IgD-negative memory B cell (primary cell): ENCODE measurements around the gene NEURL3. TPM values are rescaled to one million over a fixed set of nuclear protein-coding genes. Genes with fewer than 3 reads are reported as not detected.
"Not testable (repeated sequence)": the region's sequence is repeated elsewhere in the genome, so short reads cannot be mapped to it uniquely, and the experiment has no call there.

ENCODE experiments used
- H3K27ac Mint-ChIP-seq, 3 donors: one replicate each; pipeline ENCODE4 v1.8.0; 2020 to 2022; ENCODE audit warnings: mild to moderate bottlenecking in 3 of 3, mixed read lengths in 3 of 3, moderate library complexity in 1 of 3
- H3K27me3 Mint-ChIP-seq: one replicate; pipeline ENCODE4 v1.8.0; 2021; ENCODE audit warnings: mixed read lengths
- H3K36me3 Mint-ChIP-seq: one replicate; pipeline ENCODE4 v1.8.0; 2020; ENCODE audit warnings: mild to moderate bottlenecking, mixed read lengths
- H3K4me1 Mint-ChIP-seq, 3 donors: one replicate each; pipeline ENCODE4 v1.8.0; 2020 to 2022; ENCODE audit warnings: mixed read lengths in 3 of 3, mild to moderate bottlenecking in 1 of 3
- H3K4me3 Mint-ChIP-seq, 4 donors: one replicate each; pipeline ENCODE4 v1.8.0; 2020 to 2022; ENCODE audit warnings: mild to moderate bottlenecking in 4 of 4, mixed read lengths in 4 of 4, moderate library complexity in 3 of 4
- H3K9me3 Mint-ChIP-seq, 3 donors: one replicate each; pipeline ENCODE4 v1.8.0; 2020 to 2021; ENCODE audit warnings: mixed read lengths in 3 of 3, mild to moderate bottlenecking in 1 of 3
- polyA plus RNA-seq: library from polyadenylated mRNA; unstranded; fragments of 300-500 nt; fragmentation: Illumina TruSeq; gene quantifications from one replicate; pipeline ENCODE4 v1.2.3, GENCODE V29; 2021

The NEURL3 gene
- polyA plus RNA-seq, 1 donor from 2014 or later = not detected

DNA sequence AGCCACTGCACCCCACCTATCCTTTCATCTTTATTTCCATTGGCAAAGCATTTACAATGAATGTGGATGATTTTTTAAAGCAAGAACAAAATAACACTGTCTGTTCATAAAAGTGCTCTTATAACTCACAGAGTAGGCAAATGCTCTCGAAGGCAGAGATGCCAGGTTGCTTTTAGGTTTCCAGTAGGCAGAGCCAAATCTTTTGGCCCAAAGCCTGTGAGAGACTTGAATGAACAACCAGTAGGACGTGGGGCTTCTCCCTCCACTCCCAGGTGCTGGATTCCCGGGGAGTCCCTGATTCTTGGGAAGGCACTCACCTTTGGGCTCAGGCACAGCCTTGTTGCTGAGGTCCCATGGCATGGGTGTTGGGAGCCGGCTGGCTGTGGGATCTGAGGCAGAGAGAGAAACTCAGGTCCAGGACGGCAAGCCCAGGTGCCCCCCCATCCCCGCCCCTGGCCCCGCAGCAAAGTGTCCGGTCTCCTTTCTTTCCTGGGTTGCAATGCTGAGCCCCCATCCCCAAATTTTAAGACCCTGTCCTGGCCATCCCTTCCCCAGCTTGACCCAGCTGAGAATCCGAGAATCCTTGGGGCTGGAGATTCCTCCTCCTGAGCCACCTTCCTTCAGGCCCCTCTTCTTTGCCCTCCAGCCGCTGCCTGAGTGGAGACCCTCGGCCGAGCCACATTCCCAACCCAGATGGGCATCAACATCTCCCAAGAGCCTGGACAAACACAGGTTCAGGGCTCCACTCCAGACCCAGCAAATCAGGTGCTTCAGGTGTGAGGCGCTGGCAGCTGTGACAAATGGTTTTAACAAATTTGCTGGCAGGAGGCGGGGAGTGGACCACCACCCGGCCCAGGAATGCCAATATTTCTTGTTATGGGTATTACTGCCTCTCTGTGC, 5.8 kb downstream of the NEURL3 start:
- peaks cover 7% of the 10 kb centered on the region for H3K27me3 Mint-ChIP-seq
- no peak overlapping the region for H3K4me3 Mint-ChIP-seq
- peaks cover 0 to 13% (median 6%) of the 10 kb centered on the region in 3 donors for H3K9me3 Mint-ChIP-seq
- peaks cover 1% of the 10 kb centered on the region for H3K36me3 Mint-ChIP-seq
- no peak overlapping the region for H3K27ac Mint-ChIP-seq
- H3K4me1 Mint-ChIP-seq = peaks cover 0 to 14% (median 8%) of the 10 kb centered on the region in 3 donors

DNA sequence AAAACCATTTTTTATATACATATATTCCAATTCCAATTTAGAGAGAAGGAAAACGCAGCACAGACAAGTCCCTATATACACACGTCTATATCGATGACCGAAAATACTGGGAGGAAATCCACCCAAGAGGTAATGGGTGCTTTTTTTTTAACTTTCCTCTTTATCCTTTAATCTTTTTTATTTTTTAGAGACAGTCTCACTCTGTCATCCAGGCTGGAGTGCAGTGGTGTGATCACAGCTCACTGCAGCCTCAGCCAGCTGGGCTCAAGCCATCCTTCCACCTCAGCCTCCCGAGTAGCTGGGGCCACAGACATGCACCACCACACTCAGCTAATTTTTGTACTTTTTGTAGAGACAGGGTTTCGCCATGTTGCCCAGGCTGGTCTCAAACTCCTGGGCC, 6.5 kb downstream of the NEURL3 start:
- H3K36me3 Mint-ChIP-seq, H3K4me3 Mint-ChIP-seq, H3K27me3 Mint-ChIP-seq: not testable (repeated sequence)
- H3K27ac Mint-ChIP-seq = peak overlapping the region in 1 of 3 donors; percentile 39
- H3K4me1 Mint-ChIP-seq = peaks cover 0 to 14% (median 8%) of the 10 kb centered on the region in 3 donors
- peaks cover 0 to 15% (median 7%) of the 10 kb centered on the region in 3 donors for H3K9me3 Mint-ChIP-seq

DNA sequence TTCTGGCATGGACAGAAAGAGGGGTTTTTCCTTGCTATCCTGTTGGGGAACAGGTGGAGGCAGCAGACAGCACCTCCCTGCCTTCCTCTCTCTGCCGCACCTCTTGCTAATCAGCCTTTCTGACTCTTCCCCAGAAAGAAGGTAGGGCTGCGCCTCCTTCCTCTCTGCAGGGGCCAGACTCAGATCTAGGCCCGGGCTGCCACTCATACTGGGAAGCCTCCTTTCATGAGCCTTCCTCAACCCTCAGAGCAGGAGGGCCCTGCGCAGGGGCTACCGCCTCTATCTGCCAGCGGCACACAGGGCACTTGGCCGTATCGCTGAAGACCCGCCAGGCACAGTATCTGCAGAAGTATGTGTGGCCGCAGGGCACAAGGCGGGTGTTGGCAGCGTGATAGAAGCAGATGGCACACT, 7.1 kb downstream of the NEURL3 start:
- peaks cover 7% of the 10 kb centered on the region for H3K27me3 Mint-ChIP-seq
- H3K4me1 Mint-ChIP-seq = peaks cover 0 to 12% (median 8%) of the 10 kb centered on the region in 3 donors
- no peak overlapping the region for H3K27ac Mint-ChIP-seq
- H3K9me3 Mint-ChIP-seq = peaks cover 0 to 15% (median 7%) of the 10 kb centered on the region in 3 donors
- no peak overlapping the region for H3K4me3 Mint-ChIP-seq
- H3K36me3 Mint-ChIP-seq = peaks cover 1% of the 10 kb centered on the region

DNA sequence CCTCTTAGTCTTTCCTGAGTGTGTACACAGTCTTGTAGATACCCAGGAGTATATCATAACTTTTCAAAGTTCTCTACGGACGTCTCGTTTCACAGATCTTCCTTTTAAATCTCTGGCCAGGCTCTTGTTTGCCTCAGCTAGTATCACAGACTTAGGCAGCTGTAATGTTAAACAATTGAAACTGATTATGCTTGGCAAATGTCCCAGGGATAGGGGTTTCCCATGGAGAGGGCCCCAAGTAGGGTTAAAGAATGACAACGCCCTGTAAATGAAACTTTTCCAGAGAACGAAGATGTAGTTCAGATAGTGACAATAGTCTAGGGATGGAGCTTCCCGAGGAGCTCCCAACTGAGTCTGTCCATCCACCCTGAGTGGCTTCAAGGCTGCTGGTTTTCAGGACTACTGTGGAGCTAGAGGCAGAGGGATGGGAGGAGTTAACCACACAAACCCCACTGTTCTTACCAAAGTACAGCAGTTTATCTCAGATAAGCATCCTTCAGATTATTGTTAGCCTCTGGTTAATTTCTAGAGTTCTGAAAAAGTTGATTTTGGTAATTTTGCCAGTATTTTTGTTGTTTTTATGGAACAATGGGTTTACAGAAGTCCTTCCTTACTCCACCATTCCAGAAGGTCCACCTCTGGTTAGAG, 9.1 kb downstream of the NEURL3 start:
- peaks cover 0 to 15% (median 7%) of the 10 kb centered on the region in 3 donors for H3K9me3 Mint-ChIP-seq
- H3K27ac Mint-ChIP-seq = no peak overlapping the region
- H3K4me1 Mint-ChIP-seq = peaks cover 0 to 3% (median 2%) of the 10 kb centered on the region in 3 donors
- H3K27me3 Mint-ChIP-seq = peaks cover 7% of the 10 kb centered on the region
- peaks cover 1% of the 10 kb centered on the region for H3K36me3 Mint-ChIP-seq
- no peak overlapping the region for H3K4me3 Mint-ChIP-seq

DNA sequence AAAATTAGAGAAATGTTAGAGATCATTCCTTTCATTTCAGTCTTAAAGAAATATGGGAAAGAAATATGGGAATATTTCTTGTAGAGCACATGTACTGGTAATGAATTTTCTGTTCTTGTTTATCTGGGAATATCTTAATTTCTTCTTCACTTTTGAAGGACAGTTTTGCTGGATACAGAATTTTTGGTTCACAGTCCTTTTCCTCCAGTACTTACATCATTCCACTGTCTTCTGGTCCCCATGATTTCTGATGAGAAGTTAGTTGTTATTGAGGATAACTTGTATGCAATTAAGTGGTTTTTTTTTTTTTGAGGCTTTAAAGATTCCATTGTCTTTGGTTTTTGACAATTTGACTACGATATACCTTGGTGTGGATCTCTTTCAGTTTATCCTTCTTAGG, 11.0 kb downstream of the NEURL3 start:
- Mint-ChIP-seq H3K27ac (no peak overlapping the region), H3K9me3 (peaks cover 0 to 15% (median 7%) of the 10 kb centered on the region in 3 donors), H3K36me3 (peaks cover 1% of the 10 kb centered on the region), H3K27me3 (peaks cover 6% of the 10 kb centered on the region), H3K4me1 (no peaks in the 10 kb centered on the region), H3K4me3 (no peak overlapping the region)

- Mint-ChIP-seq H3K27me3 (peaks cover 5% of the 10 kb centered on the region), H3K4me3 (no peak overlapping the region), H3K27ac (no peak overlapping the region), H3K36me3 (peaks cover 1% of the 10 kb centered on the region), H3K4me1 (peaks cover 0 to 2% (median 0%) of the 10 kb centered on the region in 3 donors), H3K9me3 (peaks cover 0 to 15% (median 7%) of the 10 kb centered on the region in 3 donors)
Observed at GRCh38 chr2:96493072-96493471, 12.1 kb downstream of the NEURL3 start.

GRCh38 chr2:96491860-96492497, 13.2 kb downstream of the NEURL3 start:
- Mint-ChIP-seq H3K27me3 (peaks cover 5% of the 10 kb centered on the region), H3K27ac (no peak overlapping the region), H3K4me1 (peaks cover 0 to 3% (median 0%) of the 10 kb centered on the region in 3 donors), H3K36me3 (peaks cover 1% of the 10 kb centered on the region), H3K9me3 (peaks cover 0 to 15% (median 7%) of the 10 kb centered on the region in 3 donors), H3K4me3 (no peak overlapping the region)

DNA sequence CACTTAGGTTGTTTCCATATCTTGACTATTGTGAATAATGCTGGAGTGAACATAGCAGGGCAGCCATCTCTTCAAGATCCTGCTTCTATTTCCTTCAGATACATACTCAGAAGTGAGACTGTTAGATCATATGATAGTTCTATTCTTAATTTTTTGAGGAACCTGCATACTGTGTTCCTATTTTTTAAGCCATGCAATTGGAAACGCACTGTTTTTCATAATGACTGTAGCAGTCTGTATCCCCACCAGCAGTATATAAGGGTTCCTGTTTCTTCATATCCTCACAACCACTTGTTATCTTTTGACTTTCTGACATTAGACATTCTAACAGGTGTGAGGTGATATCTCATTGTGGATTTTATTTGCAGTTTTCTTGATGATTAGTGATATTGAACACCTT, 15.5 kb downstream of the NEURL3 start:
- Mint-ChIP-seq H3K4me3 (no peak overlapping the region), H3K36me3 (no peaks in the 10 kb centered on the region), H3K4me1 (peaks cover 12 to 15% (median 14%) of the 10 kb centered on the region in 3 donors), H3K9me3 (peaks cover 0 to 3% (median 1%) of the 10 kb centered on the region in 3 donors), H3K27ac (peak overlapping the region in 1 of 3 donors; percentile 91), H3K27me3 (no peaks in the 10 kb centered on the region)

DNA sequence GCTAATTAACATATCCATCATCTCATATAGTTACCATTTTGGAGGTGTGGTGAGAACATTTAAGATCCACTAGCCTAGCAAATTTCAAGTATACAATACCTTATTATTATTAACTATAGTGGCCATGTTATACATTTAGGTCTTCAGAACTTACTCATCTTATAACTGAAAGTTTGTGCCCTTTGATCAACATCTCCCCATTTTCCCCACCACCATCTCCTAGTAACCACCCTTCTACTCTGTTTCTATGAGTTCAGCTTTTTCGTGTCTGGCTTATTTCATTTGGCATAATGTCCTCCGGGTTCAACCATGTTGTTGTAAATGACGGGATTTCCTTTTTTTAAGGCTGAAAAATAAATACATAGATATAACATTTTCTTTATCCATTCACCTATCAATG, 15.9 kb downstream of the NEURL3 start:
- no peak overlapping the region for H3K4me3 Mint-ChIP-seq
- no peaks in the 10 kb centered on the region for H3K27me3 Mint-ChIP-seq
- H3K4me1 Mint-ChIP-seq = peaks cover 12 to 16% (median 15%) of the 10 kb centered on the region in 3 donors
- H3K27ac Mint-ChIP-seq = peak overlapping the region in 1 of 3 donors; percentile 91
- H3K9me3 Mint-ChIP-seq = peaks cover 0 to 2% (median under 1%) of the 10 kb centered on the region in 3 donors
- H3K36me3 Mint-ChIP-seq = no peaks in the 10 kb centered on the region

- H3K27me3 Mint-ChIP-seq = no peaks in the 10 kb centered on the region
- no peaks in the 10 kb centered on the region for H3K36me3 Mint-ChIP-seq
- H3K9me3 Mint-ChIP-seq = no peaks in the 10 kb centered on the region
- peak overlapping the region; percentile 83 to 99 (median 95) for H3K4me3 Mint-ChIP-seq
- peaks cover 12 to 16% (median 15%) of the 10 kb centered on the region in 3 donors for H3K4me1 Mint-ChIP-seq
- H3K27ac Mint-ChIP-seq = peak overlapping the region in 2 of 3 donors; percentile 14 to 92
Observed at GRCh38 chr2:96486696-96487095, 18.5 kb downstream of the NEURL3 start.

- Mint-ChIP-seq H3K9me3 (no peaks in the 10 kb centered on the region), H3K36me3 (no peaks in the 10 kb centered on the region), H3K4me1 (peaks cover 12 to 16% (median 15%) of the 10 kb centered on the region in 3 donors), H3K27me3 (peaks cover 3% of the 10 kb centered on the region), H3K27ac (peak overlapping the region; percentile 14 to 95 (median 92)), H3K4me3 (peak overlapping the region; percentile 83 to 99 (median 95))
Observed at GRCh38 chr2:96485751-96486651, 19.2 kb downstream of the NEURL3 start.

GRCh38 chr2:96485350-96485749, 19.8 kb downstream of the NEURL3 start:
- H3K36me3 Mint-ChIP-seq = no peaks in the 10 kb centered on the region
- no peaks in the 10 kb centered on the region for H3K9me3 Mint-ChIP-seq
- H3K27ac Mint-ChIP-seq = peak overlapping the region in 1 of 3 donors; percentile 40

GRCh38 chr2:96484091-96484490, 21.1 kb downstream of the NEURL3 start:
- Mint-ChIP-seq H3K9me3 (peaks cover 0 to 1% (median 0%) of the 10 kb centered on the region in 3 donors), H3K4me3 (no peak overlapping the region), H3K27me3 (peaks cover 3% of the 10 kb centered on the region), H3K4me1 (peaks cover 12 to 16% (median 15%) of the 10 kb centered on the region in 3 donors), H3K27ac (no peak overlapping the region), H3K36me3 (no peaks in the 10 kb centered on the region)

More at GRCh38 chr2:96485350-96485749, 19.8 kb downstream of the NEURL3 start:
- peak overlapping the region; percentile 80 to 99 (median 95) for H3K4me3 Mint-ChIP-seq
- peaks cover 12 to 16% (median 15%) of the 10 kb centered on the region in 3 donors for H3K4me1 Mint-ChIP-seq
- peaks cover 3% of the 10 kb centered on the region for H3K27me3 Mint-ChIP-seq

- peaks cover 5% of the 10 kb centered on the region for H3K27me3 Mint-ChIP-seq
- no peak overlapping the region for H3K4me3 Mint-ChIP-seq
- H3K36me3 Mint-ChIP-seq = no peaks in the 10 kb centered on the region
- H3K4me1 Mint-ChIP-seq = peaks cover 0 to 4% (median 3%) of the 10 kb centered on the region in 3 donors
- peaks cover 0 to 1% (median 0%) of the 10 kb centered on the region in 3 donors for H3K9me3 Mint-ChIP-seq
- H3K27ac Mint-ChIP-seq = no peak overlapping the region
Observed at GRCh38 chr2:96477458-96477857, 27.7 kb downstream of the NEURL3 start.
